ENCODE measurements around the gene B3GLCT. TPM values are rescaled to one million over a fixed set of nuclear protein-coding genes. Genes with fewer than 3 reads are reported as not detected.

B3GLCT gene
- total and polyA plus RNA-seq, 9 donors: 4.1 to 10.8 (median 7.9) TPM

DNA sequence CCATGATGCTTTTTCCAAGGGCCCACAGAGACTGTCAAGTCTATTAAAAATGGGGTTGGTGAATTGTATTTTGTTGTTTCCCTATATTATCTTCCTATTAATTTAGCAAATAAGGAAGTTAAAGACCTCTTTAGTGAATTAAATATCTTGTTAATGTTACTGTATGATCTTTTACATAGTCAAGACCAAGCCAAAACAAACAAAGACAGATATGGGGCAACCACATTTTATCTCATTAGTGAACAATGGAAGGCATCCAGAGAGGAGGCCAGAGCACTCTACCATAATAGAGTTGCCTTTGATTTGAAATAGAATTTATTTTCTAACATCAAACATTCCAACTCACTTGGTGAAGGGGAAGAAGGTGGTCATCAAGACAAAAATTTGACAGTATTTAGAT lies 169.4 kb downstream of the B3GLCT start:
- Histone ChIP-seq H3K27ac (no peak overlapping the region), H3K36me3 (no peaks in the 10 kb centered on the region), H3K27me3 (no peaks in the 10 kb centered on the region), H3K4me1 (ENCODE audit: insufficient read depth) (no peaks in the 10 kb centered on the region), H3K4me3 (no peak overlapping the region), H3K9me3 (no peaks in the 10 kb centered on the region)
- intact Hi-C loops (cut with DNase I): no loop called here
- TF ChIP-seq, protein P1, sequence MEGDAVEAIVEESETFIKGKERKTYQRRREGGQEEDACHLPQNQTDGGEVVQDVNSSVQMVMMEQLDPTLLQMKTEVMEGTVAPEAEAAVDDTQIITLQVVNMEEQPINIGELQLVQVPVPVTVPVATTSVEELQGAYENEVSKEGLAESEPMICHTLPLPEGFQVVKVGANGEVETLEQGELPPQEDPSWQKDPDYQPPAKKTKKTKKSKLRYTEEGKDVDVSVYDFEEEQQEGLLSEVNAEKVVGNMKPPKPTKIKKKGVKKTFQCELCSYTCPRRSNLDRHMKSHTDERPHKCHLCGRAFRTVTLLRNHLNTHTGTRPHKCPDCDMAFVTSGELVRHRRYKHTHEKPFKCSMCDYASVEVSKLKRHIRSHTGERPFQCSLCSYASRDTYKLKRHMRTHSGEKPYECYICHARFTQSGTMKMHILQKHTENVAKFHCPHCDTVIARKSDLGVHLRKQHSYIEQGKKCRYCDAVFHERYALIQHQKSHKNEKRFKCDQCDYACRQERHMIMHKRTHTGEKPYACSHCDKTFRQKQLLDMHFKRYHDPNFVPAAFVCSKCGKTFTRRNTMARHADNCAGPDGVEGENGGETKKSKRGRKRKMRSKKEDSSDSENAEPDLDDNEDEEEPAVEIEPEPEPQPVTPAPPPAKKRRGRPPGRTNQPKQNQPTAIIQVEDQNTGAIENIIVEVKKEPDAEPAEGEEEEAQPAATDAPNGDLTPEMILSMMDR (IDR thresholded peaks at IDR 0.05): no peak
- TF ChIP-seq EP300 (IDR thresholded peaks at IDR 0.05): no peak
- no peak for TF ChIP-seq POLR2A (IDR thresholded peaks at IDR 0.05)
- DNase-seq: no peak

DNA sequence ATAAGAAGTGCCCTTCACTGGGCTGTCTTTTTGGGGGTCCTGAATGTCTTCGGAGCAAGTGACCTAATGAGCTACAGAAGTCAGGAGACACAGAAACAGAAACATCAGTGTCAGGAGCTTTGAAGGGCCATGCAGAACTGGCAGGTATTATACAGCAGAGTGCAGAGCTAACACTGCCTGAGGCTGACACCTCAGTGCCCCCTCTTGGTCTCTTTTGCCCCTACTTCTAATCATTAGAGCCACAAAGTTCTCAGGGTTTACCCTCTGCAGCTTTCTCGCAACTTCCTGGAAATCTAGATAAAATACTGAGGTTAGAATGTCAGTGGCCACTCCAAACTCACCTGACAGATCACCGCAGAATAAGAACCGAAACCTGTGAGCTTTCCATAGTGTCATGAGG lies 172.7 kb downstream of the B3GLCT start:
- Histone ChIP-seq H3K27ac (no peak overlapping the region), H3K9me3 (no peaks in the 10 kb centered on the region), H3K36me3 (no peaks in the 10 kb centered on the region), H3K27me3 (no peaks in the 10 kb centered on the region), H3K4me3 (no peak overlapping the region), H3K4me1 (ENCODE audit: insufficient read depth) (no peaks in the 10 kb centered on the region)
- intact Hi-C loops (cut with DNase I): no loop called here
- TF ChIP-seq POLR2A (IDR thresholded peaks at IDR 0.05) (no peak), EP300 (IDR thresholded peaks at IDR 0.05) (no peak)
- TF ChIP-seq, protein P1 (IDR thresholded peaks at IDR 0.05): no peak
- WGBS, 3 donors: 87 to 91% (median 90%) methylated on average over 4 of the region's 4 CpGs
- DNase-seq: no peak

DNA sequence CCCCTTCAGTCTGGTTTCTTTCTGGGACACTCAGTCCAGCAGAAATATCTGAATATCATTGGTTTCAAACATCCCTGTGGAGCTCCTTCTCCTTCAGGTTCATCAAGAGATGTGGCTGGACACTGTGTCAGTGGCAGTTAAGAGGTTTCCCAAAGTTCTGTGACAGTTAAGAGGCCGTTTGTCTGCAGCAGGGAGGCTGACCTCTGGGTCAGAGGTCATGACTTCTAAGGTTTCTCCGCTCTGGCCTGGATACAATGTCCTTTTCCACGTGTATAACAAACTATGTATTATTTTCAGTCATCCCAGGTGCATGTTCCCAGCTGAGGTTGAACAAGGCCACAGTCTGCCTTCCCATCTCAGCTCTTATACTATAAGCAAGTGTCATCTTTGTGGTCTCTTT lies 174.9 kb downstream of the B3GLCT start:
- Histone ChIP-seq H3K9me3 (no peaks in the 10 kb centered on the region), H3K27me3 (no peaks in the 10 kb centered on the region), H3K4me1 (ENCODE audit: insufficient read depth) (no peaks in the 10 kb centered on the region), H3K27ac (no peak overlapping the region), H3K36me3 (no peaks in the 10 kb centered on the region), H3K4me3 (no peak overlapping the region)
- intact Hi-C loops (cut with DNase I): no loop called here
- TF ChIP-seq, protein P1 (IDR thresholded peaks at IDR 0.05): no peak
- TF ChIP-seq EP300 (IDR thresholded peaks at IDR 0.05) (no peak), POLR2A (IDR thresholded peaks at IDR 0.05) (no peak)
- WGBS, 3 donors: 47 to 61% (median 61%) methylated on average over 3 of the region's 3 CpGs
- DNase-seq: no peak

DNA sequence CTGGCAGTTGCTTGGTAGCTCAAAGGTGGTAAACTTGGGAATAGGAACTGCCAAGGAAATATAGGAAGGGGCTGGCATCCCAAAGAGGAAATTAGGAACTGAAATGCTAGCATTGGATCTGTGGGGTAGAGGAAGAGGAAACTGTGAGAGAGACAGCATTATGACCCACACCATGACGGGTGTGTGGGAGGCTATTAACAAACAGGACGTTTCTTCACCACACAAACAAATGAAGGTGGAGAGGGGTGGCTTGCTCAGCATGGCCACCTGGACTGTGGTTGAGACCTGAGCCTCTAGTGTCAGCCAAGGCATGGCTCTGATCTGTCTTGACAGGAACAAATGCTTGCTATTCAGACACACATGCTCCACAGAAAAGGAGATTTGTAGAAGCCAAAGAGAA lies 178.2 kb downstream of the B3GLCT start:
- Histone ChIP-seq H3K9me3 (no peaks in the 10 kb centered on the region), H3K27ac (no peak overlapping the region), H3K27me3 (no peaks in the 10 kb centered on the region), H3K36me3 (no peaks in the 10 kb centered on the region), H3K4me1 (ENCODE audit: insufficient read depth) (no peaks in the 10 kb centered on the region), H3K4me3 (no peak overlapping the region)
- 45% methylated on average over 2 of the region's 2 CpGs for WGBS, 3 donors
- intact Hi-C loops (cut with DNase I): no loop called here
- DNase-seq: no peak
- TF ChIP-seq, protein P1 (IDR thresholded peaks at IDR 0.05): no peak
- TF ChIP-seq EP300 (IDR thresholded peaks at IDR 0.05) (no peak), POLR2A (IDR thresholded peaks at IDR 0.05) (no peak)

DNA sequence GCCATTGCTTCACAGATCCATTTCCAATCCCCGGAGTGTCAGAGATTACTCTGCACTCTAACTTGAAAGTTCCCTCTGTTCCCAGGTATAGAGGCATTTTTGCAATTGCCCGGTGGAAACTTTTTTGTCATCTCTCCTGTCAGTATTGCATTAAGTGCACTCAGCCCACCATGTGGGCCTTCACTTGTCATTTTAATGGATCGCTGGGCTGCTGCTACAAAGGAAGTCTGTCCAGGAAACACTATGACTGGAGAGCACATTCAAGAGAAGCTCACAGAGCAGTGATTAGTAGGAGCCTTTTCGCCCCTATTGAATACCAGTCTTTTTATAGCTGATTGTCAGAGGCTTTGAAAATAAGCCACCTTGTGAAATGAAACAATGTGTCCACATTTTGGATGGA lies 180.9 kb downstream of the B3GLCT start:
- WGBS, 3 donors: 82 to 90% (median 85%) methylated on average over 4 of the region's 4 CpGs
- H3K9me3 ChIP-seq: no peaks in the 10 kb centered on the region
- no peak overlapping the region for H3K4me3 ChIP-seq
- DNase-seq: no peak
- H3K36me3 ChIP-seq: no peaks in the 10 kb centered on the region
- H3K4me1 ChIP-seq (ENCODE audit: insufficient read depth): no peaks in the 10 kb centered on the region
- intact Hi-C loops (cut with DNase I): no loop called here
- no peak overlapping the region for H3K27ac ChIP-seq
- no peaks in the 10 kb centered on the region for H3K27me3 ChIP-seq
- TF ChIP-seq, protein P1 (IDR thresholded peaks at IDR 0.05): no peak
- TF ChIP-seq POLR2A (IDR thresholded peaks at IDR 0.05) (no peak), EP300 (IDR thresholded peaks at IDR 0.05) (no peak)

Measured in ovary (tissue), 9 donors.